Measurements from ENCODE around the gene ZNF787.

ZNF787 gene

GRCh38 chr19:56087647-56088496 is 33.2 kb downstream of the ZNF787 start:
- DNase-seq (ENCODE audit: low read depth) = no peak

- DNase-seq (ENCODE audit: low read depth) = no peak
Measured at GRCh38 chr19:56086671-56087430, 34.2 kb downstream of the ZNF787 start.

GRCh38 chr19:56085571-56086275 is 35.4 kb downstream of the ZNF787 start:
- DNase-seq (ENCODE audit: low read depth) = no peak

- no peak for DNase-seq (ENCODE audit: low read depth)
Measured at GRCh38 chr19:56084835-56085536, 36.1 kb downstream of the ZNF787 start.

GRCh38 chr19:56083668-56084067 is 37.4 kb downstream of the ZNF787 start:
- DNase-seq (ENCODE audit: low read depth) = no peak

- DNase-seq (ENCODE audit: low read depth) = peak; percentile 49
Measured at GRCh38 chr19:56080669-56081401, 40.3 kb downstream of the ZNF787 start.

- DNase-seq (ENCODE audit: low read depth) = no peak
Measured at GRCh38 chr19:56079609-56080008, 41.5 kb downstream of the ZNF787 start.

- DNase-seq (ENCODE audit: low read depth) = peak; percentile 31
Measured at GRCh38 chr19:56076498-56076897, 44.6 kb downstream of the ZNF787 start.

GRCh38 chr19:56071151-56071550 is 49.9 kb downstream of the ZNF787 start:
- no peak for DNase-seq (ENCODE audit: low read depth)

GRCh38 chr19:56069642-56070041 is 51.5 kb downstream of the ZNF787 start:
- no peak for DNase-seq (ENCODE audit: low read depth)

- peak; percentile 32 for DNase-seq (ENCODE audit: low read depth)
Measured at GRCh38 chr19:56066152-56067023, 54.7 kb downstream of the ZNF787 start.

GRCh38 chr19:56053596-56053995 is 67.5 kb downstream of the ZNF787 start:
- DNase-seq (ENCODE audit: low read depth) = no peak
